Limb (tissue), 2 donors: ENCODE results near the gene RACK1.

ENCODE experiments used
- DNase-seq, 2 donors: peaks; one replicate each; pipeline ENCODE4 v3.0.0-alpha.2; 2016; ENCODE audit errors: extremely low spot score in 2 of 2

Gene RACK1

GRCh38 chr5:181233801-181234454 lies 9.8 kb downstream of the RACK1 start:
- no peak for DNase-seq

GRCh38 chr5:181233088-181233800 lies 10.5 kb downstream of the RACK1 start:
- DNase-seq, result no peak

DNA sequence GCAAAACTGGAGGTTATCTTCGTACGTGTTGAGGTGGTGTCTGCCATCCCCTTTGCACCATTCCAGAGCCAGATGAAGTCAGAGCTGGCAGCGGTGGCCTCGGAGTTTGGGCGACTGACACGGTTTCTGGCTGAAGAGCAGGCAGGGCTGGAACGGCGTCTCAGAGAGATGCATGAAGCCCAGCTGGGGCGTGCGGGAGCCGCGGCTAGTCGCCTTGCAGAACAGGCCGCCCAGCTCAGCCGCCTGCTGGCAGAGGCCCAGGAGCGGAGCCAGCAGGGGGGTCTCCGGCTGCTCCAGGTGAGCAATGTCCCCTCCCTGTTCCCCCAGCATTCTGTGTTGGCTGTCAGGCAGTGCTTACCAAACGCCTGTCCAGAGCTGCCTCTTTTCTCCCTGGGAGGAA lies 11.1 kb downstream of the RACK1 start:
- no peak for DNase-seq

DNA sequence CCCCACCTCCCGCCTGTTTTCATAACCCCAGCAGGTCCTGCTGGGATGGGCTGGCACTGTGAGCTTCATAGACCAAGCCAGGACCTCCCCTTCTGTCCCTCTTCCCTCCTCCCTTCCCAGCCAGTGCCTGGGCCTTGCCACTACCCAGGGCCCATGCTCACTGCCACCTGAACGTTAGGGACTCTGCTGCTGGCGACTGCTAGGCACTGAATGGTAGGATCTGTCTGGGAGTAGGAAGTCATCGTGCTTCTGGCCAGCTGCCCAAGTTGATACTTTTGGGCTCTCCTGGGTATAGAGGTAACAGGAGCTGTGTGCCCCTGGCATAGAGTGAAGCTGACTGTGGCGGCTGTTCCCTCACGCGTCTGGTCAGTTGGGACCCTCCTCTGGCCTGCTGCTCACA lies 12.3 kb downstream of the RACK1 start:
- DNase-seq, result no peak

- no peak for DNase-seq
Measured at GRCh38 chr5:181230551-181230950, 13.2 kb downstream of the RACK1 start.

DNA sequence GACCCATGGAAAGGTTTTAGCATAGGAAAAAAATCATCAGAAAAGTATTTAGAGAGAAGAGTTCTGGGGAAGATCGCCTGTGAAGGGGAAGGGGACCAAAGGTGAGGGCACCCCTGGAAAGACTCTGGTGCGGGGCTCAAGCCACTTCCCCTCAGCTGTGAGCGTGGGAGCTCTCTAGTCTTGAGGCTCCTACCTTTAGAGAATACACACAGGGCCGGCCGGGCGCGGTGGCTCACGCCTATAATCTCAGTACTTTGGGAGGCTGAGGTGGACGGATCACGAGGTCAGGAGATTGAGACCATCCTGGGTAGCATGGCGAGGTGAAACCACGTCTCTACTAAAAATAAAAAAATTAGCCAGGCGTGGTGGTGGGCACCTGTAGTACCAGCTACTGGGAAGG lies 13.7 kb downstream of the RACK1 start:
- no peak for DNase-seq

- no peak for DNase-seq
Measured at GRCh38 chr5:181224390-181225229, 19.1 kb downstream of the RACK1 start.

GRCh38 chr5:181223729-181224389 lies 19.8 kb downstream of the RACK1 start:
- peak in 1 of 2 donors; percentile 59 for DNase-seq

GRCh38 chr5:181223058-181223728 lies 20.5 kb downstream of the RACK1 start, which contains the start of gene TRIM41:
Gene TRIM41 (plus strand): TSS chr5:181223281. CDS start chr5:181224000, 719 bp downstream.
- DNase-seq, result peak; percentile 98

GRCh38 chr5:181222630-181223057 lies 21.1 kb downstream of the RACK1 start:
- DNase-seq, result peak in 1 of 2 donors; percentile 75

- peak; percentile 89 to 99 for DNase-seq
Measured at GRCh38 chr5:181221792-181222629, 21.7 kb downstream of the RACK1 start.

GRCh38 chr5:181221105-181221791 lies 22.5 kb downstream of the RACK1 start:
- no peak for DNase-seq

DNA sequence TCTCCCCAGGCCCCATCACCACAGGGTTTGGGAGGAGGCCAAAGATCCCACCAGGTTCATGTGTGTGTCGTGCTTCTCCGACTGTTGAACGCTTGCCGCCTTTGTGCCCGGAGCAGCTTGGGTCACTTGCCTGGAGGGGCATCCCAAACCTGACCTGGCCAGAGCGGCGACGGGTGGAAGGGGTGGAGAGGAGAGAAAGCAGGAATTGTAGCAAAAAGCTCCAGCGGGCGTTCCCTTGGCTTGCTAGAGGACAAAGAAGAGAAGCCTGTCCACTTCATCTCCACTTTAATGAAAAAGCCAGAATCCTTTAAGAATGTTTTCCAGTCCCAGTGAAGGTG lies 23.6 kb downstream of the RACK1 start:
- DNase-seq, result no peak

- no peak for DNase-seq
Measured at GRCh38 chr5:181219262-181220177, 24.2 kb downstream of the RACK1 start.

DNA sequence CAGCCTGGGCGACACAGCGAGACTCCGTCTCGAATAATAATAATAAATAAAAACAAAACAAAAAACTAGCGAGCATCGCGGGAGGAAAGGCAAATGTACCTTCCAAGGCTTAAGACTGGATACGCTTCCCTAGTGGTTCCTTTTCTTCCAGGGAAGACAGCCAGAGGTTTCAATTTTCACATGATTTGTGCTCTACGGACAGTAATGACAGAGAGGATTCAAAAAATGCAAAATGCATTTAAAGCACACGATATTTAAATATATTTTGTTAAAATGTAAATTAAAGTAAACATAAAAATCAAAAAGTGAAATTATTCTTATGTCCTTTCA lies 24.9 kb downstream of the RACK1 start:
- DNase-seq, result no peak

DNA sequence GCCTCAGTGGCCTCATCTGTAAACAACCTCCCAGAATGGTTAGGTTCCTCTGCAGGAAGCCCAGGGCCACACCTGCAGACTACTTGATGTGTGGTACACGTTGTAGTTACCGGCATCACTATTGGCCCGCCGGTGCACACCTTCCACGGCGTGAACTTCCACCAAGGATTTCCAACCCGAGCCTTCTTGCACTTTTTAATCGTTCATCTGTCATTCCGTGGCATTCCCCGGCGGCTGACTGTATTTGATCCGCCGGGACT lies 26.0 kb downstream of the RACK1 start:
- peak in 1 of 2 donors; percentile 53 for DNase-seq

DNA sequence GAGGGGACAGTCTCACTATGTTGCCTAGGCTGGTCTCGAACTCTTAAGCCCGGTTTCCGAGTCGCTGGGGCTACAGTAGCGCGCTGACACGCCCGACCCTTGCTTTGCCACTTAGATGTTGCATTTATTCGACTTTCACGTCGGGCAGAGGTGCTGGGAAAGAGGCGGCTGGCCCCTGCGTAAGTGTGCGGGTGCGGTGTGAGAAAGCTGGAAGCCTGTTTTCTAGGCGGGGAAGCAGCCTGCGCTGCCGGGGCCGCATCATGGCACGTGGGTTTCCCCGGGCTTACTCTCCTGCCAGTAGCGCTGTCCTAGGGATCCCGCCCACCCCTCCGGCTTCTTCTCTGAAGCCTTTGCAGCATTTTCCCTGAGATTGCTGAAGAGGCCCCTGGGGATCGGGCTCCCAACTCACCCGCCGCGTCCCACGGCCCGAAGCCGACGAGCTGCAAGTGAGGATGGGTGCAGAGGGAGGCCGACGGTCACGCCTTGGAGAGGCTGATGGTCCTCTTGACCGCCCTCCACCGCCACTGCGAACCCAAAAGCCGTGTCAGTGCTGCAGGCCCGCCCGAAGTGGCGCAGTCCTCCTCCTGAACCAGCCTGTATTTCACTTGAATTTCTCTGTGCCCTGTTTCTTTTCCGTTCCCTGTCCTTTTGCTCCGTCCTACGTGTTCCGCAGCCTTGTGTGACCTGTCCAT lies 26.4 kb downstream of the RACK1 start:
- DNase-seq, result peak in 1 of 2 donors; percentile 75
